ENCODE data around the gene IRX2. TPM values are rescaled to one million over a fixed set of nuclear protein-coding genes. Genes with fewer than 3 reads are reported as not detected.
A peak's percentile ranks its signal among the peaks of the same experiment; 100 is the strongest.

IRX2 gene
- total RNA-seq, 4 donors from 2014 or later = not detected

GRCh38 chr5:2758632-2759031 is 7.2 kb upstream of the IRX2 start:
- DNase-seq = no peak
- intact Hi-C loops (cut with DNase I; ENCODE audit: low total_unique reads) (no loop called here), in situ Hi-C loops (cut with MboI; ENCODE audit: low pct_ligation_motif_present in 1 of 4, low pct_unique_long_range_greater_than_20kb in 1 of 4, low sequenced_read_pairs in 3 of 4) (no loop called here)
- Histone ChIP-seq H3K27ac (no peak overlapping the region), H3K27me3 (peaks cover 88% of the 10 kb centered on the region), H3K36me3 (no peaks in the 10 kb centered on the region), H3K4me1 (peaks cover 0 to 26% (median 13%) of the 10 kb centered on the region in 4 donors), H3K9me3 (no peaks in the 10 kb centered on the region), H3K4me3 (no peak overlapping the region)
- 40 to 75% methylated on average over 1 to 6 of the region's 6 CpGs for WGBS, 2 donors (ENCODE audit: low coverage in 1 of 2)
- TF ChIP-seq EP300 (IDR thresholded peaks at IDR 0.05; ENCODE audit: low read depth) (no peak), POLR2AphosphoS5 (IDR thresholded peaks at IDR 0.05) (no peak), POLR2A (IDR thresholded peaks at IDR 0.05) (no peak)
- TF ChIP-seq, protein P1, sequence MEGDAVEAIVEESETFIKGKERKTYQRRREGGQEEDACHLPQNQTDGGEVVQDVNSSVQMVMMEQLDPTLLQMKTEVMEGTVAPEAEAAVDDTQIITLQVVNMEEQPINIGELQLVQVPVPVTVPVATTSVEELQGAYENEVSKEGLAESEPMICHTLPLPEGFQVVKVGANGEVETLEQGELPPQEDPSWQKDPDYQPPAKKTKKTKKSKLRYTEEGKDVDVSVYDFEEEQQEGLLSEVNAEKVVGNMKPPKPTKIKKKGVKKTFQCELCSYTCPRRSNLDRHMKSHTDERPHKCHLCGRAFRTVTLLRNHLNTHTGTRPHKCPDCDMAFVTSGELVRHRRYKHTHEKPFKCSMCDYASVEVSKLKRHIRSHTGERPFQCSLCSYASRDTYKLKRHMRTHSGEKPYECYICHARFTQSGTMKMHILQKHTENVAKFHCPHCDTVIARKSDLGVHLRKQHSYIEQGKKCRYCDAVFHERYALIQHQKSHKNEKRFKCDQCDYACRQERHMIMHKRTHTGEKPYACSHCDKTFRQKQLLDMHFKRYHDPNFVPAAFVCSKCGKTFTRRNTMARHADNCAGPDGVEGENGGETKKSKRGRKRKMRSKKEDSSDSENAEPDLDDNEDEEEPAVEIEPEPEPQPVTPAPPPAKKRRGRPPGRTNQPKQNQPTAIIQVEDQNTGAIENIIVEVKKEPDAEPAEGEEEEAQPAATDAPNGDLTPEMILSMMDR (IDR thresholded peaks at IDR 0.05) = no peak

DNA sequence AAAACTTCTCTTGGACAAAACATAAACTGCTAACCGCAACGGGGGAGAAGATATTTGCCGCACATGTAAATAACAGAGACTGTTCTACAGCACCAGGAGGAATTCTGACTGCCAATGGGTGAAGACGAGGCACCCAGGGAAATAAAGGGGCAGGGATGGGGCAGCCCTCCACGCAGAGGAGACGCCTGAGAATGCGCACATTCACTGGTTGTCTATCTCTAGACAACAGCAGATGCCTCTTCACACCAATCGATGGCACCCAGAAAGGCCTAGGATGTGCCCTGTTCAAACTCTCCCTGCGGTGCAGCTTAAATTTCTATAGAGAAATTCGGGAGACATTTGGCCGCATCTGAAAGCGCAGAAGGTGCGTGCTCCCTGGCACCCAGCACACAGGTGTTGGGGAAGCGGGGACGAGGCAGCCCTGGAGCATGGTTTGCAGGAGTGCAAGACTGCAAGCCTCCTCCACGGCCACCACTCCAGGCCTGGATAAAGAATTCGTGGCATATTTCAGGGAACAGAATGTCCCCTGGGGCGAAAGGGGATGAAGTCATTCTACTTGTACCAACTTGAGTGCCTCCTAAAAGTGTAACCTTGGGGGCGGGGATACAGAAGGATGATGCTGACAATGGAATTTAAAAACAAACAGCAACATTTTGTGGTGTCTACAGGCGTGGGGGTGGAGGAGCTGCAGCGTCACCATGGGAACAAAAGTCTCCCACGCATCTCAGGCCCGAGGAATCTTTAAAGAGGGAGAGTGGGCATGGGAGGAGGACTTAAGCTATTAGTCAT is 6.3 kb upstream of the IRX2 start:
- in situ Hi-C loops (cut with MboI; ENCODE audit: low pct_ligation_motif_present in 1 of 4, low pct_unique_long_range_greater_than_20kb in 1 of 4, low sequenced_read_pairs in 3 of 4) = no loop called here
- intact Hi-C loops (cut with DNase I; ENCODE audit: low total_unique reads) = no loop called here
- 7 to 28% methylated on average over 6 to 23 of the region's 23 CpGs for WGBS, 2 donors (ENCODE audit: low coverage in 1 of 2)
- no peak overlapping the region for H3K4me3 ChIP-seq
- no peak for DNase-seq
- H3K4me1 ChIP-seq = peaks cover 0 to 26% (median 13%) of the 10 kb centered on the region in 4 donors
- no peaks in the 10 kb centered on the region for H3K36me3 ChIP-seq
- TF ChIP-seq POLR2AphosphoS5 (IDR thresholded peaks at IDR 0.05) (no peak), POLR2A (IDR thresholded peaks at IDR 0.05) (no peak), EP300 (IDR thresholded peaks at IDR 0.05; ENCODE audit: low read depth) (no peak)
- TF ChIP-seq, protein P1 (IDR thresholded peaks at IDR 0.05) = no peak
- peaks cover 95% of the 10 kb centered on the region for H3K27me3 ChIP-seq
- no peaks in the 10 kb centered on the region for H3K9me3 ChIP-seq
- no peak overlapping the region for H3K27ac ChIP-seq

DNA sequence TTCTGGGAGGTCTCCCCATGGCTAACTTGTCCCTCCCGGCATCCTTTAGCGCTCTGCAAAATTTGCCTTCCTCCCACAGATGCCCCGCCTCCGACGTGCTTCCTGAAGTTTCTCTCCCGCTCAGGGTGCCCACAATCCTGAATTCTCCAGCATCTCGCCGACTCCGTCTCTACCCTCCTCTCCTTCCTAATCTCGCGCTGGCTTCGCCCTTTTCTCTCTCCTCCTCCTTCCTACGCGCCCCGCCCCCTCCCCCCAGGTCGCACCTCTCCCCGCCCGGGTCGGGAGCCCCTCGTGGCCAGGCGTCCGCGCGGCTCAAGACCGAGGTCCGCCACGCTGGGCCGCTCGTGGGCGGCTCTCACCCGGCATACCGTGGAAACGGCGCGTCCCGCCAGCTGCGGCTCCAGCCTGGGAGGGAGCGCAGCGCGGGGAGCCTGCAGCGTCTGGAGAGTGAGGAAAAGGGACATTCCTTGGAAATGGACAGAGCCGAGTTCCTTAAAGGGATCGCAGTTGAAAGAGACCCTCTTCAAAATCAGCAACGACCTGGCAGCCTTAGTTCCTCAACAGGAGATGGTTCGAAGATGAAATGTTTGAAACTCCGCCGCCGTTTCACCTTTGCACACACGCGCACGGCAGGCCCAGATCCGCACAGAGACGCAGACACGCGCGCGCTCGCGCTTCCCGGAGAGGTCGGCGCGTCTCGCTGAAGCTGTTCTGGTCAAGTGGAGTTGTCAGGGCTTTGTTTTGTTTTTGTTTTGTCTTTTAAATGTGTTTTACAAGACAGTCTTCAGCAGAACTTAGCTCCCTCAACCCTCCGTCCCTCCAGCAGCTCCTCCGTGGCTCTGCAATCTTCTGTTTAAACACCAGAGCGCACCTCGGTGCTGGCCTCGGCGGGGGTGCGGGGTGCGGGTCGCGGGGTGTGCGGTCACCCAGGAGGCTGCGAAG is 5.0 kb upstream of the IRX2 start:
- intact Hi-C loops (cut with DNase I; ENCODE audit: low total_unique reads) = no loop called here
- H3K4me3 ChIP-seq = peak overlapping the region in 1 of 4 donors; percentile 34
- no peak for DNase-seq
- no peaks in the 10 kb centered on the region for H3K36me3 ChIP-seq
- H3K27me3 ChIP-seq = peaks cover 97% of the 10 kb centered on the region
- in situ Hi-C loops (cut with MboI; ENCODE audit: low pct_ligation_motif_present in 1 of 4, low pct_unique_long_range_greater_than_20kb in 1 of 4, low sequenced_read_pairs in 3 of 4) = no loop called here
- peaks cover 0 to 34% (median 23%) of the 10 kb centered on the region in 4 donors for H3K4me1 ChIP-seq
- TF ChIP-seq POLR2AphosphoS5 (IDR thresholded peaks at IDR 0.05) = no peak
- WGBS, 2 donors (ENCODE audit: low coverage in 1 of 2) = 1 to 13% methylated on average over 20 to 76 of the region's 76 CpGs
- H3K27ac ChIP-seq = no peak overlapping the region
- H3K9me3 ChIP-seq = no peaks in the 10 kb centered on the region

DNA sequence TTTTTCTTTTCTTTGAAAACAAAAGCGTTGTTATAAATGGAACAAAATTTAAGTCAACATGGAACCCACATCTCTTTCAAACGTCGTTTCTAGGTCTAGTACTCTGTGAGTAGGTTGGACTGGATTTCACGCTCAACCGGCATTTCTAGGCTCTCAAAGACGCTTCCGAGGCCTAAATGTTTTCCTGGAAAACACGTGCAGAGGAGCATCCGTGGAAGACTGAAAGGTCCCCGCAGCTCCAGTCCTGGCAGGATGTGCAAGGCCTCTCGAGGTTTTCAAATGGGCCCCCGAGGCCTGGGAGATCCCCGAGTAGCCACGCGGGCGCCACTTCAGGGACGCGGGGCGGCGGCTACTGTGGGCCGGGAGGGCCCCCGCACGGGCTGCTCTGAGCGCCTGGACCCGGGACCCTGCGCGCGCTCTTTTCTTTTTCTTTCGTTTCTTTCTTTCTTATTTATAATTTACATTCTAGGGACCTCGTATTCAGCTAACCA is 4.2 kb upstream of the IRX2 start:
- in situ Hi-C loops (cut with MboI; ENCODE audit: low pct_ligation_motif_present in 1 of 4, low pct_unique_long_range_greater_than_20kb in 1 of 4, low sequenced_read_pairs in 3 of 4) = no loop called here
- intact Hi-C loops (cut with DNase I; ENCODE audit: low total_unique reads) = no loop called here
- H3K36me3 ChIP-seq = no peaks in the 10 kb centered on the region
- no peak for DNase-seq
- TF ChIP-seq, protein P1 (IDR thresholded peaks at IDR 0.05) = no peak
- no peak for TF ChIP-seq POLR2A (IDR thresholded peaks at IDR 0.05)
- no peak for TF ChIP-seq EP300 (IDR thresholded peaks at IDR 0.05; ENCODE audit: low read depth)
- TF ChIP-seq POLR2AphosphoS5 (IDR thresholded peaks at IDR 0.05) = no peak
- H3K4me3 ChIP-seq = peak overlapping the region in 1 of 4 donors; percentile 34
- no peaks in the 10 kb centered on the region for H3K9me3 ChIP-seq
- peaks cover 0 to 34% (median 23%) of the 10 kb centered on the region in 4 donors for H3K4me1 ChIP-seq
- H3K27ac ChIP-seq = no peak overlapping the region
- peaks cover 97% of the 10 kb centered on the region for H3K27me3 ChIP-seq
- WGBS, 2 donors (ENCODE audit: low coverage in 1 of 2) = 8 to 11% methylated on average over 22 to 29 of the region's 30 CpGs

All from transverse colon (tissue), 4 donors.